Endothelial cell of umbilical vein (primary cell): ENCODE measurements around the gene EXT2. TPM values are rescaled to one million over a fixed set of nuclear protein-coding genes. Genes with fewer than 3 reads are reported as not detected.

Source experiments
- BruUV-seq: library from RNA; stranded (reverse); fragments of 400-500 nt; replicated peaks from 2 replicates; lab custom pipeline; 2021; lab: Mats Ljungman, UMichigan
- CTCF ChIA-PET: fragments of 300-600, 350-600 bp; sonication (Branson Sonifier 250); formaldehyde crosslinking; loops from one replicate; lab custom pipeline; 2021; ENCODE audit warnings: antibody characterized with exemption, inconsistent platforms; lab: Charles Lee
- POLR2A ChIA-PET: fragments of 300-600, 350-600 bp; sonication (Branson Sonifier 250); formaldehyde crosslinking; loops from one replicate; lab custom pipeline; 2021; ENCODE audit warnings: antibody characterized with exemption, inconsistent platforms; lab: Charles Lee
- DNase-seq: peaks from one replicate; pipeline ENCODE4 v3.0.0-alpha.2; 2011; ENCODE audit warnings: low read depth, low spot score
- FAIRE-seq: peaks from 2 replicates; lab custom pipeline; 2011; peaks lifted over from hg19 to GRCh38; lab: Jason Lieb, UNC
- H2AFZ ChIP-seq: 2 replicates; pipeline ENCODE4 v1.6.0; 2012; ENCODE audit warnings: low read depth, low read length, control low read depth, inconsistent platforms
- H3K27ac ChIP-seq: 2 replicates; pipeline ENCODE4 v1.5.1; 2011; ENCODE audit warnings: low read depth, mild to moderate bottlenecking, control low read depth, low read length, moderate library complexity; ENCODE audit not compliant: insufficient read depth
- H3K27me3 ChIP-seq, 2 experiments: 2 replicates each; pipeline versions ENCODE4 v1.6.0 to v1.6.1; 2011; ENCODE audit warnings: low read length in 2 of 2, mixed read lengths in 1 of 2; ENCODE audit not compliant: control insufficient read depth in 2 of 2, insufficient read depth in 2 of 2
- H3K36me3 ChIP-seq, 2 experiments: 2 replicates in 1 of 2; 3 replicates in 1 of 2; pipeline ENCODE4 v1.5.1; 2011; ENCODE audit warnings: low read length in 2 of 2, mild to moderate bottlenecking in 1 of 2, moderate library complexity in 1 of 2; ENCODE audit not compliant: control insufficient read depth in 2 of 2, insufficient read depth in 2 of 2; ENCODE audit errors: extremely low read depth in 1 of 2
- H3K4me1 ChIP-seq: 3 replicates; pipeline ENCODE4 v1.5.1; 2011; ENCODE audit warnings: mild to moderate bottlenecking, low read length; ENCODE audit not compliant: control insufficient read depth, insufficient read depth; ENCODE audit errors: extremely low read depth
- H3K4me2 ChIP-seq: 2 replicates; pipeline ENCODE4 v1.6.1; 2011; ENCODE audit warnings: low read length, control low read depth, mixed read lengths; ENCODE audit not compliant: insufficient read depth
- H3K4me3 ChIP-seq, 3 experiments: fragments of 200-600 bp in 1 of 3; sonication (generic), shearing (Covaris generic) in 1 of 3; replicated peaks in 1 of 3; 2 replicates each; pipeline ENCODE4 v1.5.1; 2011 to 2016; ENCODE audit warnings: control low read depth in 3 of 3, low read length in 3 of 3, mild to moderate bottlenecking in 2 of 3, inconsistent platforms in 1 of 3, low read depth in 1 of 3, moderate library complexity in 1 of 3; ENCODE audit not compliant: insufficient read depth in 1 of 3
- H3K79me2 ChIP-seq: 2 replicates; pipeline ENCODE4 v1.6.0; 2012; ENCODE audit warnings: low read length, inconsistent platforms; ENCODE audit not compliant: control insufficient read depth, insufficient read depth
- H3K9ac ChIP-seq: replicated peaks from 2 replicates; pipeline ENCODE3; 2011; ENCODE audit warnings: low read length, control low read depth; ENCODE audit not compliant: insufficient read depth; ENCODE audit errors: extremely low read depth
- H3K9me1 ChIP-seq: replicated peaks from 3 replicates; pipeline ENCODE4 v1.6.0; 2011; ENCODE audit warnings: mild to moderate bottlenecking, low read length; ENCODE audit not compliant: control insufficient read depth, insufficient read depth; ENCODE audit errors: extremely low read depth
- H3K9me3 ChIP-seq: replicated peaks from 2 replicates; pipeline ENCODE4 v1.5.1; 2012; ENCODE audit warnings: low read length, inconsistent platforms; ENCODE audit not compliant: control insufficient read depth, insufficient read depth
- H4K20me1 ChIP-seq: replicated peaks from 2 replicates; pipeline ENCODE3; 2011; ENCODE audit warnings: mild to moderate bottlenecking, low read length; ENCODE audit not compliant: control insufficient read depth, insufficient read depth; ENCODE audit errors: extremely low read depth
- CTCF ChIP-seq, 2 donors: IDR thresholded peaks; 1 replicate in 1 of 2; 2 replicates in 1 of 2; pipeline ENCODE4 v1.5.1; 2011; ENCODE audit warnings: low read length in 2 of 2, mild to moderate bottlenecking in 2 of 2, moderate library complexity in 2 of 2, control low read depth in 1 of 2, inconsistent platforms in 1 of 2, low read depth in 1 of 2; ENCODE audit not compliant: insufficient read depth in 1 of 2; ENCODE audit errors: extremely low read depth in 1 of 2
- EZH2 ChIP-seq: IDR thresholded peaks from 2 replicates; pipeline ENCODE4 v1.6.1; 2012; ENCODE audit warnings: borderline replicate concordance, low read depth, mild to moderate bottlenecking, moderate library complexity, low read length, inconsistent platforms; ENCODE audit not compliant: severe bottlenecking
- FOS ChIP-seq: IDR thresholded peaks from 2 replicates; pipeline ENCODE4 v1.6.1; 2011; ENCODE audit warnings: mild to moderate bottlenecking, low read length, moderate library complexity, borderline replicate concordance; ENCODE audit not compliant: insufficient read depth
- GATA2 ChIP-seq: IDR thresholded peaks from 2 replicates; pipeline ENCODE4 v1.7.0; 2011; ENCODE audit warnings: low read depth, mild to moderate bottlenecking, moderate library complexity, mixed read lengths, low read length; ENCODE audit not compliant: insufficient read length, insufficient read depth
- JUN ChIP-seq: IDR thresholded peaks from 2 replicates; pipeline ENCODE4 v1.6.1; 2011; ENCODE audit warnings: borderline replicate concordance, low read depth; ENCODE audit not compliant: insufficient read length, insufficient read depth
- MAX ChIP-seq: IDR thresholded peaks from 2 replicates; pipeline ENCODE4 v1.6.1; 2011; ENCODE audit not compliant: insufficient read depth, insufficient read length
- MYC ChIP-seq: IDR thresholded peaks from one replicate; pipeline ENCODE4 v1.6.1; 2011; ENCODE audit warnings: mild to moderate bottlenecking, low read depth, low read length
- POLR2A ChIP-seq: IDR thresholded peaks from 2 replicates; pipeline ENCODE4 v1.6.1; 2012; ENCODE audit warnings: low read depth, mild to moderate bottlenecking, control low read depth, low read length
- POLR2AphosphoS5 ChIP-seq: IDR thresholded peaks from 2 replicates; pipeline ENCODE4 v1.6.1; 2012; ENCODE audit warnings: low read depth, mild to moderate bottlenecking, control low read depth, low read length, moderate library complexity; ENCODE audit not compliant: insufficient read depth
- dilution Hi-C: fragments of 300-500 bp; cut with MboI; formaldehyde crosslinking; loops from one replicate; pipeline ENCODE4 v1.15.0; 2019; ENCODE audit warnings: low sequenced_read_pairs; ENCODE audit not compliant: extremely low pct_ligation_motif_present
- intact Hi-C: fragments of 100-400 bp; cut with micrococcal nuclease; formaldehyde crosslinking; loops from one replicate; pipeline ENCODE4 v1.10.0; 2022
- polyA plus RNA-seq, 4 experiments: library from polyadenylated mRNA; depleted of rRNA in 3 of 4; stranded (reverse) in 3 of 4; unstranded in 1 of 4; fragments of >200 nt; gene quantifications; 2 replicates each; pipeline versions ENCODE4 v1.2.1 to v1.2.3, GENCODE V29; 2011 to 2012; ENCODE audit warnings: missing spikeins in 1 of 4
- total RNA-seq: library from RNA; stranded (reverse); gene quantifications from 2 replicates; pipeline ENCODE4 v1.2.3, GENCODE V29; 2021

Gene EXT2
- total and polyA plus RNA-seq, 2 donors (not counting 3 experiments of a cell fraction or from before 2014, with no cell fraction given): 50.9 to 60.3 TPM

GRCh38 chr11:44290208-44290607, 194.7 kb downstream of the EXT2 start:
- ChIA-PET CTCF (interaction anchor here (0.5 to 3.8 kb wide), 3 partner anchors 72 to 233 kb away, joined by 3 to 11 read pairs (median 4); no protein-coding TSS in a partner anchor), POLR2A (no interaction called here)
- Histone ChIP-seq H3K27me3 (peaks cover 0 to 3% of the 10 kb centered on the region in 2 experiments), H4K20me1 (no peaks in the 10 kb centered on the region), H3K4me1 (no peaks in the 10 kb centered on the region), H3K27ac (no peak overlapping the region), H3K79me2 (no peaks in the 10 kb centered on the region), H2AFZ (no peak overlapping the region), H3K4me3 (no peak overlapping the region), H3K9me1 (no peaks in the 10 kb centered on the region), H3K9ac (no peak overlapping the region), H3K9me3 (no peaks in the 10 kb centered on the region), H3K36me3 (no peaks in the 10 kb centered on the region), H3K4me2 (no peak overlapping the region)
- intact Hi-C loops (no loop called here), dilution Hi-C loops (no loop called here)
- FAIRE-seq (no peak), DNase-seq (no peak)
- BruUV-seq: no TSS peak
- TF ChIP-seq MYC (no peak), JUN (no peak), POLR2AphosphoS5 (no peak), EZH2 (no peak), CTCF (IDR thresholded peaks at IDR 0.05; ENCODE audit: extremely low read depth in 1 of 2, insufficient read depth in 1 of 2, low read depth in 1 of 2, low read length in 2 of 2) (no peak), GATA2 (no peak), MAX (no peak), POLR2A (no peak), FOS (no peak)

Other genes starting within 250 kb of the EXT2 start
- 32.3 and 34.7 TPM in 2 replicates for gene ALKBH3, start 214.8 kb upstream of the EXT2 start, total RNA-seq
- gene ALKBH3, start 214.8 kb upstream of the EXT2 start, polyA plus RNA-seq: 23.0 and 28.0 TPM in 2 replicates
- 2.4 and 3.8 TPM in 2 replicates for gene C11orf96, start 153.0 kb upstream of the EXT2 start, total RNA-seq
- gene C11orf96, start 153.0 kb upstream of the EXT2 start, polyA plus RNA-seq: 7.5 and 8.8 TPM in 2 replicates
- gene ACCSL, start 47.7 kb upstream of the EXT2 start, total RNA-seq: not detected in 2 replicates
- not detected in 2 replicates for gene ACCSL, start 47.7 kb upstream of the EXT2 start, polyA plus RNA-seq
- 8.6 and 10.0 TPM in 2 replicates for gene ACCS, start 29.4 kb upstream of the EXT2 start, total RNA-seq
- gene ACCS, start 29.4 kb upstream of the EXT2 start, polyA plus RNA-seq: 18.8 and 22.7 TPM in 2 replicates
- gene ALX4, start 214.5 kb downstream of the EXT2 start, total RNA-seq: not detected in 2 replicates
- gene ALX4, start 214.5 kb downstream of the EXT2 start, polyA plus RNA-seq: not detected in 2 replicates